Raji (cell line): ENCODE data around the gene TIAM2.

Experiments used
- POLR2A ChIP-seq: IDR thresholded peaks from 2 replicates; pipeline ENCODE4 v1.6.1; 2011; ENCODE audit warnings: low read depth, low read length, control low read depth; ENCODE audit not compliant: insufficient read depth

Gene TIAM2

GRCh38 chr6:155004576-155005372 is 9.7 kb downstream of the TIAM2 start:
- no peak for TF ChIP-seq POLR2A

GRCh38 chr6:155008625-155009024 is 13.5 kb downstream of the TIAM2 start:
- TF ChIP-seq POLR2A, result no peak

- no peak for TF ChIP-seq POLR2A
These were observed 15.8 kb downstream of the TIAM2 start for GRCh38 chr6:155010940-155011339.

GRCh38 chr6:155011809-155012291 is 16.7 kb downstream of the TIAM2 start:
- TF ChIP-seq POLR2A, result no peak

GRCh38 chr6:155013457-155013876 is 18.4 kb downstream of the TIAM2 start:
- no peak for TF ChIP-seq POLR2A

GRCh38 chr6:155014137-155014536 is 19.0 kb downstream of the TIAM2 start:
- no peak for TF ChIP-seq POLR2A

GRCh38 chr6:155014670-155015300 is 19.7 kb downstream of the TIAM2 start:
- TF ChIP-seq POLR2A, result no peak

GRCh38 chr6:155021680-155022079 is 26.6 kb downstream of the TIAM2 start:
- no peak for TF ChIP-seq POLR2A

- no peak for TF ChIP-seq POLR2A
These were observed 27.6 kb downstream of the TIAM2 start for GRCh38 chr6:155022721-155023120.

- no peak for TF ChIP-seq POLR2A
These were observed 28.6 kb downstream of the TIAM2 start for GRCh38 chr6:155023717-155024116.

GRCh38 chr6:155024391-155025027 is 29.4 kb downstream of the TIAM2 start:
- no peak for TF ChIP-seq POLR2A

- TF ChIP-seq POLR2A, result no peak
These were observed 31.0 kb downstream of the TIAM2 start for GRCh38 chr6:155026022-155026705.

- TF ChIP-seq POLR2A, result no peak
These were observed 31.6 kb downstream of the TIAM2 start for GRCh38 chr6:155026706-155027045.

- no peak for TF ChIP-seq POLR2A
These were observed 35.1 kb downstream of the TIAM2 start for GRCh38 chr6:155030148-155030720.

- no peak for TF ChIP-seq POLR2A
These were observed 36.0 kb downstream of the TIAM2 start for GRCh38 chr6:155031091-155031490.

- no peak for TF ChIP-seq POLR2A
These were observed 38.1 kb downstream of the TIAM2 start for GRCh38 chr6:155033021-155033791.
